Measurements from ENCODE around the gene LMO7.

The LMO7 gene

DNA sequence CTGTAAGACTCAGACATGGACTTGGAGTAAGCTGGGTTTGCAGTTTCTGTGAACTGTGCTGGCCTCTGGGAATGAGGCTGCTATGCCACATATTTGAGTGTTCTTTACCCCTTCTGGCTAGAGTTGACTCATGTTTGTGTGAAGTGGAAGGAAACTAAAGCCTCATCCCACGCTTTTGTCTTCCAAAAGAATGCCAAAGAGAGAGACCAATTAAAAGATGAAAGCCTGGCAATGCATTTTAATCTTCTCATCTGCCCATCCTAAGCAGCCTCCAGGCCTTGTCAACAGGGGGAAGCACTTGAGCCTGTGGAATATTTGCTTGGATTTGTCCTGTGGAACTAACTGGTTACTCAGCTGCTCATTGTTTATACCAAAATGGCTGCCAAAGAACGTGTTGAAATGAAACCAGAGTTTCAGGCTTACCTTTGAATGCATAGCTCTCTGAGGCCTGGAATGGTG lies 49.1 kb downstream of the LMO7 start:
- TF ChIP-seq ZBTB7A (IDR thresholded peaks at IDR 0.05; ENCODE audit: low read depth) (no peak), EP300 (IDR thresholded peaks at IDR 0.05; ENCODE audit: borderline replicate concordance) (no peak), FOXM1 (IDR thresholded peaks at IDR 0.05; ENCODE audit: borderline replicate concordance, low read depth) (no peak), RAD21 (IDR thresholded peaks at IDR 0.05; ENCODE audit: low read depth) (no peak), YY1 (IDR thresholded peaks at IDR 0.05; ENCODE audit: low read depth) (no peak), TAF1 (IDR thresholded peaks at IDR 0.05; ENCODE audit: low read depth) (no peak), CEBPB (IDR thresholded peaks at IDR 0.05) (no peak), EGR1 (IDR thresholded peaks at IDR 0.05) (no peak), TCF12 (IDR thresholded peaks at IDR 0.05; ENCODE audit: low read depth) (no peak), NFIC (IDR thresholded peaks at IDR 0.05) (no peak), CREB1 (IDR thresholded peaks at IDR 0.05; ENCODE audit: low read depth) (no peak), TEAD4 (IDR thresholded peaks at IDR 0.05) (no peak)
- TF ChIP-seq, protein P1, sequence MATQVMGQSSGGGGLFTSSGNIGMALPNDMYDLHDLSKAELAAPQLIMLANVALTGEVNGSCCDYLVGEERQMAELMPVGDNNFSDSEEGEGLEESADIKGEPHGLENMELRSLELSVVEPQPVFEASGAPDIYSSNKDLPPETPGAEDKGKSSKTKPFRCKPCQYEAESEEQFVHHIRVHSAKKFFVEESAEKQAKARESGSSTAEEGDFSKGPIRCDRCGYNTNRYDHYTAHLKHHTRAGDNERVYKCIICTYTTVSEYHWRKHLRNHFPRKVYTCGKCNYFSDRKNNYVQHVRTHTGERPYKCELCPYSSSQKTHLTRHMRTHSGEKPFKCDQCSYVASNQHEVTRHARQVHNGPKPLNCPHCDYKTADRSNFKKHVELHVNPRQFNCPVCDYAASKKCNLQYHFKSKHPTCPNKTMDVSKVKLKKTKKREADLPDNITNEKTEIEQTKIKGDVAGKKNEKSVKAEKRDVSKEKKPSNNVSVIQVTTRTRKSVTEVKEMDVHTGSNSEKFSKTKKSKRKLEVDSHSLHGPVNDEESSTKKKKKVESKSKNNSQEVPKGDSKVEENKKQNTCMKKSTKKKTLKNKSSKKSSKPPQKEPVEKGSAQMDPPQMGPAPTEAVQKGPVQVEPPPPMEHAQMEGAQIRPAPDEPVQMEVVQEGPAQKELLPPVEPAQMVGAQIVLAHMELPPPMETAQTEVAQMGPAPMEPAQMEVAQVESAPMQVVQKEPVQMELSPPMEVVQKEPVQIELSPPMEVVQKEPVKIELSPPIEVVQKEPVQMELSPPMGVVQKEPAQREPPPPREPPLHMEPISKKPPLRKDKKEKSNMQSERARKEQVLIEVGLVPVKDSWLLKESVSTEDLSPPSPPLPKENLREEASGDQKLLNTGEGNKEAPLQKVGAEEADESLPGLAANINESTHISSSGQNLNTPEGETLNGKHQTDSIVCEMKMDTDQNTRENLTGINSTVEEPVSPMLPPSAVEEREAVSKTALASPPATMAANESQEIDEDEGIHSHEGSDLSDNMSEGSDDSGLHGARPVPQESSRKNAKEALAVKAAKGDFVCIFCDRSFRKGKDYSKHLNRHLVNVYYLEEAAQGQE (IDR thresholded peaks at IDR 0.05; ENCODE audit: low read depth): no peak
- TF ChIP-seq, protein P2, sequence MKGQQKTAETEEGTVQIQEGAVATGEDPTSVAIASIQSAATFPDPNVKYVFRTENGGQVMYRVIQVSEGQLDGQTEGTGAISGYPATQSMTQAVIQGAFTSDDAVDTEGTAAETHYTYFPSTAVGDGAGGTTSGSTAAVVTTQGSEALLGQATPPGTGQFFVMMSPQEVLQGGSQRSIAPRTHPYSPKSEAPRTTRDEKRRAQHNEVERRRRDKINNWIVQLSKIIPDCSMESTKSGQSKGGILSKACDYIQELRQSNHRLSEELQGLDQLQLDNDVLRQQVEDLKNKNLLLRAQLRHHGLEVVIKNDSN (IDR thresholded peaks at IDR 0.05): no peak
- TF ChIP-seq, protein P3, sequence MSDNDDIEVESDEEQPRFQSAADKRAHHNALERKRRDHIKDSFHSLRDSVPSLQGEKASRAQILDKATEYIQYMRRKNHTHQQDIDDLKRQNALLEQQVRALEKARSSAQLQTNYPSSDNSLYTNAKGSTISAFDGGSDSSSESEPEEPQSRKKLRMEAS (IDR thresholded peaks at IDR 0.05): no peak

DNA sequence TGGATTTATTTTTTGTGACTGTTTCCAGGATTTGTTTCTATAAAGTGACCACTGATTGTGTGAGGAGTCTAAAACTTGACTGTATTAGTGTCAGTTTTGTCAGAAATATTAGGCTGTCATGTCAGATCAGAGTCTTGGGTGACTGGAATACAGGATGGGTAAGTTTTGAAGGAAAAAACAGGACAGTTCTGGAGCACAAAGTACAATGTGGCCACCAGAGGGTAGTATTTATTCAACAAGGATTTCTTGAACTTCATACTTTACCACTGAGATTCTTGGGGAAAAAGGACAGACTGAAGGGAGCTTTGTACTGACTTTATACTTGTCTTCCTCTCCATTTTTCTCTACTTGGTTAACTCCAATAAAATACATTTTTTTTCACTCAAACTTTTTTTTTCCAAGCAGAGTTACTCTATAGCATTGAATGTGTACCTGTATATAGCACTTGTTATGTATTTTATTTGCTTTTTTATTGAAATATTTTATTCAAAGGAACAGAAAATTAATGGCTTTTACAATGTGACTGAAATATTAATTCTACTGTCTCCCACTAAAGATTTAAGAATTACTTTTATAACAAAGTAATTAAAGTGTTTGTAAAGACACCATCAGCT lies 51.1 kb downstream of the LMO7 start:
- TF ChIP-seq RAD21 (IDR thresholded peaks at IDR 0.05; ENCODE audit: low read depth): peak; percentile 44
- TF ChIP-seq TAF1 (IDR thresholded peaks at IDR 0.05; ENCODE audit: low read depth): no peak

DNA sequence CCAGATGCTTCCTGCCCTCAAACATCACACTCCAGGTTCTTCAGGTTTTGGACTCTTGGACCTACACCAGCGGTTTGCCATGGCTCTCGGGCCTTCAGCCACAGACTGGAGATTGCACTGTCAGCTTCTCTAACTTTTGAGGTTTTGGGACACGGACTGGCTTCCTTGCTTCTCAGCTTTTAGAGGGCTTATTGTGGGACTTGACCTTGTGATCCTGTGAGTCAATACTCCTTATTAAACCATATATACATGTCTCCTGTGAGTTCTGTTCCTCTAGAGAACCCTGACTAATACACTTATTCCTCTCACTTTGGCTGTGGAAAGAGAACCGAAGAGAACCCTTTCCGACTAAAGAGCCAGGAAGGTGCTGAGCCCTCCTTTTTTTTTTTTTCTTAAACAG lies 53.6 kb downstream of the LMO7 start:
- TF ChIP-seq CEBPB (IDR thresholded peaks at IDR 0.05) (no peak), TEAD4 (IDR thresholded peaks at IDR 0.05) (no peak), NFIC (IDR thresholded peaks at IDR 0.05) (no peak), FOXM1 (IDR thresholded peaks at IDR 0.05; ENCODE audit: borderline replicate concordance, low read depth) (no peak)

DNA sequence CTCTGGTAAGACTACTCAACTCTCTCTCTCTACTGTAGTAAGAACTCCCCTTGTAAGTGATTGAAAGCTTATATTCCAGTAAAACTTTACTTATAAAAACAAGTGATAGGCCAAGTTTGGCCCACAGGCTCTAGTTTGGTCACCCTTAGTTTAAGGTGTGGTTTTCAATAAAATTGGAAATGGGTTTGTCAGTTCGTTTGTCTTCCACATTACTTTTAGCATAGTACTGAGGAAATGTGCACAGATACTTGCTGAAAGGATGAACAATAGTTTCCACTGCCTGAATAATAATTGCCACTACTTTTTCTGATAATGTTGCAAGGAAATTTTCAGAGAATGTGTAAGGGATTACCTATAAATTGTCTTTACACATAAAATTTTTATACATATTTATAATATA lies 54.5 kb downstream of the LMO7 start:
- TF ChIP-seq RAD21 (IDR thresholded peaks at IDR 0.05; ENCODE audit: low read depth): no peak
- no peak for TF ChIP-seq NFIC (IDR thresholded peaks at IDR 0.05)
- TF ChIP-seq TAF1 (IDR thresholded peaks at IDR 0.05; ENCODE audit: low read depth): no peak
- no peak for TF ChIP-seq TCF12 (IDR thresholded peaks at IDR 0.05; ENCODE audit: low read depth)
- no peak for TF ChIP-seq TEAD4 (IDR thresholded peaks at IDR 0.05)
- TF ChIP-seq EGR1 (IDR thresholded peaks at IDR 0.05): no peak
- TF ChIP-seq, protein P3 (IDR thresholded peaks at IDR 0.05): no peak
- no peak for TF ChIP-seq YY1 (IDR thresholded peaks at IDR 0.05; ENCODE audit: low read depth)
- TF ChIP-seq FOXM1 (IDR thresholded peaks at IDR 0.05; ENCODE audit: borderline replicate concordance, low read depth): no peak
- TF ChIP-seq, protein P2 (IDR thresholded peaks at IDR 0.05): no peak
- no peak for TF ChIP-seq CEBPB (IDR thresholded peaks at IDR 0.05)
- no peak for TF ChIP-seq CREB1 (IDR thresholded peaks at IDR 0.05; ENCODE audit: low read depth)
- TF ChIP-seq EP300 (IDR thresholded peaks at IDR 0.05; ENCODE audit: borderline replicate concordance): no peak
- TF ChIP-seq, protein P1 (IDR thresholded peaks at IDR 0.05; ENCODE audit: low read depth): no peak
- TF ChIP-seq ZBTB7A (IDR thresholded peaks at IDR 0.05; ENCODE audit: low read depth): no peak

DNA sequence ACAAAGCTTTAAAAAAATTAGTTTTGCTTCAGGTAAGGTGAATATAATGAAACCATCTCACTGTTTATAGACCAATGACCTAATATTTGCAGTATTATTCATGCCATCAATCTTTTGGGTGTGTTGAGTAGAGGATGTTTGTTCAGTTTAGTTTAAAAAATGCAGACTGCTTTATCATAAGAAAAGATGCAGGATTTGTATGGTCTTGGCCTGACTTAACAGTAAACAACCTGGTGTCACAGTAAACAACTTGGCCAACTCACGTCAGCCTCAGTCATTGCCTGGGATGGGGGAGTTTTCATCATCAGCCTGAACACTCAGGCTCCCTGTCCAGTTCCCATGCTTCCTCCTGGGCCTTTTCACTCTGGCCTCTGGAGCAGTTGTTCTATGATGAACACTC lies 55.1 kb downstream of the LMO7 start:
- TF ChIP-seq, protein P2 (IDR thresholded peaks at IDR 0.05): no peak
- no peak for TF ChIP-seq CREB1 (IDR thresholded peaks at IDR 0.05; ENCODE audit: low read depth)
- no peak for TF ChIP-seq EGR1 (IDR thresholded peaks at IDR 0.05)
- TF ChIP-seq YY1 (IDR thresholded peaks at IDR 0.05; ENCODE audit: low read depth): no peak
- no peak for TF ChIP-seq EP300 (IDR thresholded peaks at IDR 0.05; ENCODE audit: borderline replicate concordance)
- TF ChIP-seq TAF1 (IDR thresholded peaks at IDR 0.05; ENCODE audit: low read depth): no peak
- TF ChIP-seq, protein P3 (IDR thresholded peaks at IDR 0.05): no peak
- TF ChIP-seq, protein P1 (IDR thresholded peaks at IDR 0.05; ENCODE audit: low read depth): no peak
- TF ChIP-seq RAD21 (IDR thresholded peaks at IDR 0.05; ENCODE audit: low read depth): no peak
- no peak for TF ChIP-seq TCF12 (IDR thresholded peaks at IDR 0.05; ENCODE audit: low read depth)
- TF ChIP-seq TEAD4 (IDR thresholded peaks at IDR 0.05): no peak
- TF ChIP-seq NFIC (IDR thresholded peaks at IDR 0.05): no peak
- no peak for TF ChIP-seq CEBPB (IDR thresholded peaks at IDR 0.05)
- TF ChIP-seq ZBTB7A (IDR thresholded peaks at IDR 0.05; ENCODE audit: low read depth): no peak
- no peak for TF ChIP-seq FOXM1 (IDR thresholded peaks at IDR 0.05; ENCODE audit: borderline replicate concordance, low read depth)
